ENCODE results near the gene PAFAH1B1. TPM values are rescaled to one million over a fixed set of nuclear protein-coding genes. Genes with fewer than 3 reads are reported as not detected.

The PAFAH1B1 gene
- total and polyA plus RNA-seq, 2 donors (not counting 1 experiment from before 2014, with no cell fraction given), result 41.4 to 170 TPM

DNA sequence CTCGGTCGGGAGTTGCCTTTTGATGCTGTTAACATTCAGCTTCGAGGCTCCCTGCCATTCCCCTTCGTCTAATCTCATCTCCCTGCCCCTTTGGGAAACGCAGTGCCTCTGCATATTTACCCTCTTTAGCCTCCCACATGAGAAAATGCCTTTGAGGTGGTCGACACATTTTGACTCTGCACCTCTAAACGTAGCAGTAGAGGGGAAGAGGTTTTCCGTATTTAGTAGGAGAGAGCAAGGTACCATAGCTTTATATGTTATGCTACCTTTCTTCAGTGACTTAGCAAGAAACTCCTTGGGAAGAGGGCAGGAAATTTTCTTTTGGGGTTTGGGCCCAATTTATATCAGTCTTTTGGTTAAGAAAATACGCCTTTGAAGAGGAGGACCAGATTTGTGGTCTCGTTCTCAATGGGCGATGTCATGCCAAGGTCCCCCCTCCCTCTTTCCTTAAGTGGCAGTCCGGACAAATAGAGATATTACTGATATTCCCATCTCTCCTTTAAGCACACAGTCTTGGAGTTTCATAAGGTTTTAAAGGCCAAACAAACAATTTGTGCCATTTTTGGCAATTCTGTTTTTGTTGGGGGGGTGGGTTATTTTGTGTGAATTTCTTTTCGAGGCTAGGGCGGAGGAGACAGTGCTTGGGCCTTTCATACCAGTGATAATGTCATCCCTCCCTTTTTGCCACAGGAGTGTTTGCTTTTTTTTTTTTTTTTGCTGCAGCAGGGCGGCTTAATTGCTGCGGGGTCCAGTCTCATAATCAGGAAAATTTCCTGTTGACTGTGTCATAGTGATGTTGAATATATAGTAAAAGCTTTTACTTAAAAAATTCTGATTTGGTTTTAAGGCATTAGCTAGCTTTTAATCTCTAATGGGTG lies 1.5 kb downstream of the PAFAH1B1 start:
- Histone ChIP-seq H3K9me3 (ENCODE audit: control extremely low read depth in 1 of 3, control insufficient read depth in 2 of 3, insufficient read depth in 1 of 3, low read length in 2 of 3) (no peaks in the 10 kb centered on the region), H3K4me2 (replicated peaks; ENCODE audit: low read depth, low read length, poor library complexity, severe bottlenecking) (peak overlapping the region; percentile 96), H3K4me1 (ENCODE audit: control insufficient read depth in 2 of 2, insufficient read depth in 2 of 2, low read length in 2 of 2) (peaks cover 38 to 48% of the 10 kb centered on the region in 2 donors), H2AFZ (ENCODE audit: insufficient read depth, low read depth, low read length, poor library complexity, severe bottlenecking) (peak overlapping the region; percentile 98), H4K20me1 (ENCODE audit: control insufficient read depth, insufficient read depth, low read length, poor library complexity, severe bottlenecking) (peaks cover 57% of the 10 kb centered on the region), H3K4me3 (ENCODE audit: control extremely low read depth in 1 of 5, extremely low read depth in 1 of 5, insufficient read depth in 1 of 5, low read depth in 2 of 5, low read length in 4 of 5) (peak overlapping the region; percentile 83 to 98 (median 93)), H3K79me2 (ENCODE audit: control insufficient read depth, insufficient read depth, low read length) (peaks cover 71% of the 10 kb centered on the region), H3K27me3 (replicated peaks in 1 of 4; ENCODE audit: control extremely low read depth in 1 of 4, control insufficient read depth in 3 of 4, insufficient read depth in 4 of 4, low read length in 3 of 4) (no peaks in the 10 kb centered on the region), H3K27ac (ENCODE audit: low read length in 2 of 2) (peak overlapping the region; percentile 94 to 97), H3K36me3 (replicated peaks in 1 of 2; ENCODE audit: control extremely low read depth in 1 of 2, control insufficient read depth in 1 of 2, extremely low read depth in 1 of 2, insufficient read depth in 2 of 2, low read length in 1 of 2) (peaks cover 0 to 2% of the 10 kb centered on the region in 2 experiments), H3K9ac (ENCODE audit: low read length) (peak overlapping the region; percentile 99)
- ATAC-seq (ENCODE audit: low read depth) (no peak), DNase-seq (no peak)
- ChIA-PET CTCF (interaction anchor here (0.6 to 1.4 kb wide), 3 partner anchors 12 to 993 kb away, joined by 3 to 4 read pairs (median 3); no protein-coding TSS in a partner anchor), POLR2A (interaction anchor here (0.6 to 1.8 kb wide), 4 partner anchors 28 to 1383 kb away, joined by 3 to 10 read pairs (median 6); partner anchors contain the start of gene METTL16)
- 0% methylated on average over 3 of the region's 16 CpGs for WGBS (ENCODE audit: insufficient coverage)
- Mint-ChIP-seq H3K27ac (peak overlapping the region; percentile 96), H3K4me1 (peaks cover 46% of the 10 kb centered on the region), H3K9me3 (ENCODE audit: insufficient read depth) (no peaks in the 10 kb centered on the region), H3K4me3 (peak overlapping the region; percentile 95), H3K27me3 (no peaks in the 10 kb centered on the region)
- intact Hi-C loops (cut with micrococcal nuclease), result loop anchor here (1.0 to 5.0 kb wide), 3 partner anchors 30 to 1072 kb away; partner anchors contain the start of genes CLUH, EMC6 and TAX1BP3
- TF ChIP-seq CTCF (IDR thresholded peaks at IDR 0.05) (no peak), EZH2 (IDR thresholded peaks at IDR 0.05; ENCODE audit: borderline replicate concordance, insufficient read depth, low read depth, low read length, poor library complexity, severe bottlenecking) (no peak)

Measured in B cell (primary cell).